ENCODE results near the gene ARMC9.

DNA sequence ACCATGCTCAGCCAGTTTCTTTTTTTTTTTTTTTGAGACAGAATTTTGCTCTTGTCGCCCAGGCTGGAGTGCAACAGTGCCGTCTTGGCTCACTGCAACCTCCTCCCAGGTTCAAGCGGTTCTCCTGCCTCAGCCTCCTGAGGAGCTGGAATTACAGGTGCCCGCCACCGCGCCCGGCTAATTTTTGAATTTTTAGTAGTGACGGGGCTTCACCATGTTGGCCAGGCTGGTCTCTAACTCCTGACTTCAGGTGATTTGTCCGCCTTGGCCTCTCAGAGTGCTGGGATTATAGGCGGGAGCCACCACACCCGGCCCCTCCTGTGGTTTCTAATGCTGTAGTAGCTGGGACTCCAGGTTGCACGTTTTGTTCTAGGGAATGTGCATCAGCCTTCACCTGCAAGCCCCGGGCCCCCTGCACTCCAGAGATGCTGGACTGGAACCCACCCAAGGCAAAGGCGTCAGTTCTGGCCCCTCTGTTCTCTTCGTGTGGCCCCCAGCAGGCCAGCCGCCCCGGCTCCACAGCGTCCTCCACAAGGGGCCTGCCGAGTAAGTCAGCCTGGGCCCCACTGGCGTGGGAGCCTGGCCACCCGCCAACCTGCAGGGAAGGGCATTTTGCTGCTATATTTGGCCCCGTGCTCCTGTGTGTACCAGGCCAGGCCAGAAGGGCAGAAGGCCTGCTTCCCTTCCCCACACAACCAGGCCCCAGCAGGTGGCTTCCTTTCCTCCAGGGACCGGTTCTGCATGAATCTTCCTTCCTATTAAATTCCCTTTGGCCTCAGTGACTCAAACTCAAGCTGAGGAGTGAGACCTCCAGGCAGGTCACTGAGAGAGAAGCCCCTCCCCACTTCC lies 171.4 kb downstream of the ARMC9 start:
- TF ChIP-seq, protein P1, sequence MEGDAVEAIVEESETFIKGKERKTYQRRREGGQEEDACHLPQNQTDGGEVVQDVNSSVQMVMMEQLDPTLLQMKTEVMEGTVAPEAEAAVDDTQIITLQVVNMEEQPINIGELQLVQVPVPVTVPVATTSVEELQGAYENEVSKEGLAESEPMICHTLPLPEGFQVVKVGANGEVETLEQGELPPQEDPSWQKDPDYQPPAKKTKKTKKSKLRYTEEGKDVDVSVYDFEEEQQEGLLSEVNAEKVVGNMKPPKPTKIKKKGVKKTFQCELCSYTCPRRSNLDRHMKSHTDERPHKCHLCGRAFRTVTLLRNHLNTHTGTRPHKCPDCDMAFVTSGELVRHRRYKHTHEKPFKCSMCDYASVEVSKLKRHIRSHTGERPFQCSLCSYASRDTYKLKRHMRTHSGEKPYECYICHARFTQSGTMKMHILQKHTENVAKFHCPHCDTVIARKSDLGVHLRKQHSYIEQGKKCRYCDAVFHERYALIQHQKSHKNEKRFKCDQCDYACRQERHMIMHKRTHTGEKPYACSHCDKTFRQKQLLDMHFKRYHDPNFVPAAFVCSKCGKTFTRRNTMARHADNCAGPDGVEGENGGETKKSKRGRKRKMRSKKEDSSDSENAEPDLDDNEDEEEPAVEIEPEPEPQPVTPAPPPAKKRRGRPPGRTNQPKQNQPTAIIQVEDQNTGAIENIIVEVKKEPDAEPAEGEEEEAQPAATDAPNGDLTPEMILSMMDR (IDR thresholded peaks at IDR 0.05) = no peak
- TF ChIP-seq POLR2A (IDR thresholded peaks at IDR 0.05) = no peak

Data from lower leg skin (tissue), 3 donors.